Activated T-cell treated with anti-CD3 and anti-CD28 coated beads, Interleukin-2, amount 50 U/mL, for 4 hours (primary cell): Measurements from ENCODE around the gene NCR3LG1. TPM values are rescaled to one million over a fixed set of nuclear protein-coding genes. Genes with fewer than 3 reads are reported as not detected.

Source experiments
- ATAC-seq, 2 donors: fragments of 200-7000 bp; cut with Tn5 transposase; one replicate each; pipeline ENCODE4 v1.10.0; 2021
- DNase-seq: peaks from one replicate; pipeline ENCODE4 v3.0.0-alpha.2; 2020
- H3K27me3 Mint-ChIP-seq: one replicate; pipeline ENCODE4 v1.8.0; 2021; ENCODE audit warnings: low read depth, mixed read lengths
- H3K36me3 Mint-ChIP-seq: one replicate; pipeline ENCODE4 v1.8.0; 2022; ENCODE audit warnings: mixed read lengths; ENCODE audit not compliant: insufficient read depth
- H3K4me1 Mint-ChIP-seq: one replicate; pipeline ENCODE4 v1.8.0; 2021; ENCODE audit warnings: low read depth, mixed read lengths
- H3K4me3 Mint-ChIP-seq: one replicate; pipeline ENCODE4 v1.8.0; 2021; ENCODE audit warnings: mild to moderate bottlenecking, moderate library complexity, mixed read lengths
- H3K9me3 Mint-ChIP-seq: one replicate; pipeline ENCODE4 v1.8.0; 2021; ENCODE audit warnings: mixed read lengths
- total RNA-seq, 3 donors: library from RNA; stranded (reverse); gene quantifications; one replicate each; pipeline ENCODE4 v1.2.1, GENCODE V29; 2021

The NCR3LG1 gene
- total RNA-seq, 3 donors from 2014 or later = 3.2 to 4.2 (median 3.4) TPM

GRCh38 chr11:17407575-17407974 lies 56.0 kb downstream of the NCR3LG1 start:
- ATAC-seq = no peak
- Mint-ChIP-seq H3K36me3 (no peaks in the 10 kb centered on the region), H3K9me3 (no peaks in the 10 kb centered on the region), H3K27me3 (no peaks in the 10 kb centered on the region), H3K4me1 (no peaks in the 10 kb centered on the region), H3K4me3 (no peak overlapping the region)
- no peak for DNase-seq

GRCh38 chr11:17408026-17408425 lies 56.4 kb downstream of the NCR3LG1 start:
- Mint-ChIP-seq H3K4me1 (no peaks in the 10 kb centered on the region), H3K27me3 (peaks cover 2% of the 10 kb centered on the region), H3K36me3 (no peaks in the 10 kb centered on the region), H3K9me3 (no peaks in the 10 kb centered on the region), H3K4me3 (no peak overlapping the region)
- DNase-seq (no peak), ATAC-seq (no peak)

- H3K36me3 Mint-ChIP-seq = no peaks in the 10 kb centered on the region
- no peaks in the 10 kb centered on the region for H3K9me3 Mint-ChIP-seq
- H3K4me3 Mint-ChIP-seq = no peak overlapping the region
- no peak for DNase-seq
- no peak for ATAC-seq
- peaks cover 7% of the 10 kb centered on the region for H3K27me3 Mint-ChIP-seq
- H3K4me1 Mint-ChIP-seq = no peaks in the 10 kb centered on the region
Measured at GRCh38 chr11:17408641-17409040, 57.0 kb downstream of the NCR3LG1 start.

- DNase-seq (no peak), ATAC-seq (no peak)
- peaks cover 20% of the 10 kb centered on the region for H3K27me3 Mint-ChIP-seq
- no peaks in the 10 kb centered on the region for H3K36me3 Mint-ChIP-seq
- peaks cover 2% of the 10 kb centered on the region for H3K4me1 Mint-ChIP-seq
- H3K4me3 Mint-ChIP-seq = no peak overlapping the region
- no peaks in the 10 kb centered on the region for H3K9me3 Mint-ChIP-seq
Measured at GRCh38 chr11:17410606-17411379, 59.2 kb downstream of the NCR3LG1 start.

- DNase-seq = no peak
- H3K27me3 Mint-ChIP-seq = peaks cover 23% of the 10 kb centered on the region
- H3K4me1 Mint-ChIP-seq = peaks cover 2% of the 10 kb centered on the region
- no peak overlapping the region for H3K4me3 Mint-ChIP-seq
- H3K9me3 Mint-ChIP-seq = no peaks in the 10 kb centered on the region
- no peaks in the 10 kb centered on the region for H3K36me3 Mint-ChIP-seq
- ATAC-seq = no peak
Measured at GRCh38 chr11:17411418-17411817, 59.8 kb downstream of the NCR3LG1 start.

- ATAC-seq (no peak), DNase-seq (no peak)
- Mint-ChIP-seq H3K27me3 (peaks cover 24% of the 10 kb centered on the region), H3K36me3 (no peaks in the 10 kb centered on the region), H3K4me3 (no peak overlapping the region), H3K9me3 (no peaks in the 10 kb centered on the region), H3K4me1 (peaks cover 2% of the 10 kb centered on the region)
Measured at GRCh38 chr11:17412488-17413180, 61.0 kb downstream of the NCR3LG1 start.

- Mint-ChIP-seq H3K36me3 (no peaks in the 10 kb centered on the region), H3K4me3 (no peak overlapping the region), H3K27me3 (peaks cover 30% of the 10 kb centered on the region), H3K9me3 (no peaks in the 10 kb centered on the region), H3K4me1 (peaks cover 2% of the 10 kb centered on the region)
- no peak for ATAC-seq
- no peak for DNase-seq
Measured at GRCh38 chr11:17413414-17414316, 62.1 kb downstream of the NCR3LG1 start.

- H3K36me3 Mint-ChIP-seq = no peaks in the 10 kb centered on the region
Measured at GRCh38 chr11:17414317-17414737, 62.7 kb downstream of the NCR3LG1 start.

GRCh38 chr11:17414992-17415391 lies 63.4 kb downstream of the NCR3LG1 start:
- ATAC-seq = no peak
- no peak overlapping the region for H3K4me3 Mint-ChIP-seq
- H3K9me3 Mint-ChIP-seq = no peaks in the 10 kb centered on the region
- H3K27me3 Mint-ChIP-seq = peaks cover 31% of the 10 kb centered on the region
- DNase-seq = no peak
- no peaks in the 10 kb centered on the region for H3K36me3 Mint-ChIP-seq
- peaks cover 2% of the 10 kb centered on the region for H3K4me1 Mint-ChIP-seq

More at GRCh38 chr11:17414317-17414737, 62.7 kb downstream of the NCR3LG1 start:
- Mint-ChIP-seq H3K9me3 (no peaks in the 10 kb centered on the region), H3K4me1 (peaks cover 2% of the 10 kb centered on the region), H3K4me3 (no peak overlapping the region), H3K27me3 (peaks cover 31% of the 10 kb centered on the region)
- ATAC-seq = no peak
- no peak for DNase-seq

GRCh38 chr11:17415523-17416104 lies 64.0 kb downstream of the NCR3LG1 start:
- DNase-seq (no peak), ATAC-seq (no peak)
- Mint-ChIP-seq H3K4me1 (peaks cover 2% of the 10 kb centered on the region), H3K36me3 (no peaks in the 10 kb centered on the region), H3K9me3 (no peaks in the 10 kb centered on the region), H3K27me3 (peaks cover 31% of the 10 kb centered on the region), H3K4me3 (no peak overlapping the region)

GRCh38 chr11:17416492-17416891 lies 64.9 kb downstream of the NCR3LG1 start:
- Mint-ChIP-seq H3K27me3 (peaks cover 33% of the 10 kb centered on the region), H3K36me3 (no peaks in the 10 kb centered on the region), H3K9me3 (no peaks in the 10 kb centered on the region), H3K4me3 (no peak overlapping the region), H3K4me1 (peaks cover 2% of the 10 kb centered on the region)
- DNase-seq (no peak), ATAC-seq (no peak)

GRCh38 chr11:17418444-17419081 lies 67.0 kb downstream of the NCR3LG1 start:
- ATAC-seq = no peak
- Mint-ChIP-seq H3K27me3 (peaks cover 32% of the 10 kb centered on the region), H3K4me3 (no peak overlapping the region), H3K9me3 (no peaks in the 10 kb centered on the region), H3K36me3 (no peaks in the 10 kb centered on the region), H3K4me1 (peaks cover 2% of the 10 kb centered on the region)
- DNase-seq = no peak

- Mint-ChIP-seq H3K9me3 (no peaks in the 10 kb centered on the region), H3K4me1 (no peaks in the 10 kb centered on the region)
- no peak for ATAC-seq
Measured at GRCh38 chr11:17421781-17422180, 70.2 kb downstream of the NCR3LG1 start.

More at GRCh38 chr11:17421781-17422180, 70.2 kb downstream of the NCR3LG1 start:
- Mint-ChIP-seq H3K36me3 (no peaks in the 10 kb centered on the region), H3K4me3 (no peak overlapping the region), H3K27me3 (peaks cover 15% of the 10 kb centered on the region)
- no peak for DNase-seq
